ENCODE data around the gene CD82.
A peak's percentile ranks its signal among the peaks of the same experiment; 100 is the strongest.
"Not testable (repeated sequence)": the region's sequence is repeated elsewhere in the genome, so short reads cannot be mapped to it uniquely, and the experiment has no call there.

The CD82 gene

DNA sequence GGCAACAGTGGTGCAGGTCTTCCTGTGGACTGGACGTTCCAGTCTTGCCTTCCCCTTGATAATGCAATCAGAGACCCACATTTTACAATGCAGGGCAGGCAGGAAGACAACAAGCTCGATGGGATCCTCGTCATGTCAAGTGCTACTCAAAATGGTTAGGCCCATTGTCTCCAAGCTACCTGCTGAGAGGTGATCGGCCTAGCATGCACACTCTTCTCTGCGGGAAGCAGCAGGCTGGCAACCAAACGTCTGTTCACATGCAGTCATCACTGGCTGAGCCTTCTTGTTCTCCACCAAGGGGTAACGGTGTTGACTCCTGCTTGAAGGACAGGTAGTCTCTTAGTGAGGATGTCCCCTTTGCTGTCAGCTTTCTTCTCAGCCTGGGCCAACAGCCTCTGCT lies 25.5 kb upstream of the CD82 start:
- H3K9ac ChIP-seq (ENCODE audit: low read length): no peak overlapping the region
- H2BK12ac ChIP-seq (ENCODE audit: low read length): no peak overlapping the region
- no peaks in the 10 kb centered on the region for H3K27me3 ChIP-seq (ENCODE audit: insufficient read depth, low read length)
- no CpG with 5 or more reads among the region's 7 CpGs for WGBS (ENCODE audit: extremely low coverage, insufficient coverage, insufficient read length)
- H2BK120ac ChIP-seq (ENCODE audit: insufficient read depth, low read length, poor library complexity): no peak overlapping the region
- H3K18ac ChIP-seq (ENCODE audit: low read length): no peak overlapping the region
- H2AK5ac ChIP-seq (ENCODE audit: low read length): no peak overlapping the region
- H3K4me1 ChIP-seq (ENCODE audit: control insufficient read depth in 1 of 2, insufficient read depth in 2 of 2, low read length in 2 of 2): no peaks in the 10 kb centered on the region
- H3K27ac ChIP-seq (ENCODE audit: low read depth, low read length): no peak overlapping the region
- H4K91ac ChIP-seq (ENCODE audit: low read depth, low read length): no peak overlapping the region
- H3K9me3 ChIP-seq (ENCODE audit: insufficient read depth, low read depth, low read length): no peaks in the 10 kb centered on the region
- no peak overlapping the region for H3K23ac ChIP-seq (ENCODE audit: low read length)
- no peak overlapping the region for H4K8ac ChIP-seq (ENCODE audit: low read depth, low read length)
- H3K4me2 ChIP-seq (ENCODE audit: low read length): no peak overlapping the region
- H4K12ac ChIP-seq (ENCODE audit: low read depth, low read length): no peak overlapping the region
- no peak overlapping the region for H3K14ac ChIP-seq (ENCODE audit: low read length)
- H3K79me1 ChIP-seq (ENCODE audit: low read length): no peaks in the 10 kb centered on the region
- H3K79me2 ChIP-seq (ENCODE audit: control insufficient read depth, insufficient read depth, low read length, poor library complexity): no peaks in the 10 kb centered on the region
- no peak overlapping the region for H3K4ac ChIP-seq (ENCODE audit: low read depth, low read length)
- H3K4me3 ChIP-seq (ENCODE audit: low read depth, low read length): no peak overlapping the region
- no peak overlapping the region for H2AFZ ChIP-seq (ENCODE audit: insufficient read depth, low read length, poor library complexity)
- no peak overlapping the region for H2BK5ac ChIP-seq (ENCODE audit: low read depth, low read length, poor library complexity)
- no peaks in the 10 kb centered on the region for H3K36me3 ChIP-seq (ENCODE audit: control insufficient read depth in 1 of 2, insufficient read depth in 2 of 2, low read length in 2 of 2)
- no peak for DNase-seq

DNA sequence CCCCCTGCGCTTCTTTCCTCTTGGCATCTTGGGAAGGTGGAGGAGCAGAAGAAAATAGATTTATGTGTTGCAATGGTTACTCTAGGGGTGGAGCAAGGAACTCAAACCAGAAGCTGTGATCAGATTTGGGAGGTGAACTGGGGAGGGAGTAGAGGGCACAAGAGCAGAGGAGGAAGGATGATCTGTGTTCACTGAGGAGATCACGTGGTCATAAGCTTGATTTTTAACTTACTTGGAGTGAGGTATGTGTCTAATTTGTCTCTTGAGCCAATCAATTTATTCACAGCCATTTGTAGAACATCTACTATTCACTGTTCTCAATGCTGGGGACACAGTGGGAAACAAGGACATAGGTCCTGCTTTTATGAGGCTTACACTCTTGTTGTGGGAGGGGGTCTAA lies 24.8 kb upstream of the CD82 start:
- H3K79me1 ChIP-seq (ENCODE audit: low read length): no peaks in the 10 kb centered on the region
- H3K9ac ChIP-seq (ENCODE audit: low read length): no peak overlapping the region
- no peak overlapping the region for H2AK5ac ChIP-seq (ENCODE audit: low read length)
- no peak overlapping the region for H3K27ac ChIP-seq (ENCODE audit: low read depth, low read length)
- H3K9me3 ChIP-seq (ENCODE audit: insufficient read depth, low read depth, low read length): no peaks in the 10 kb centered on the region
- H2BK12ac ChIP-seq (ENCODE audit: low read length): no peak overlapping the region
- no peak overlapping the region for H3K4me3 ChIP-seq (ENCODE audit: low read depth, low read length)
- H3K36me3 ChIP-seq (ENCODE audit: control insufficient read depth in 1 of 2, insufficient read depth in 2 of 2, low read length in 2 of 2): no peaks in the 10 kb centered on the region
- no CpG with 5 or more reads among the region's 2 CpGs for WGBS (ENCODE audit: extremely low coverage, insufficient coverage, insufficient read length)
- H2BK5ac ChIP-seq (ENCODE audit: low read depth, low read length, poor library complexity): no peak overlapping the region
- no peak overlapping the region for H2AFZ ChIP-seq (ENCODE audit: insufficient read depth, low read length, poor library complexity)
- H4K91ac ChIP-seq (ENCODE audit: low read depth, low read length): no peak overlapping the region
- H3K4me2 ChIP-seq (ENCODE audit: low read length): no peak overlapping the region
- H3K27me3 ChIP-seq (ENCODE audit: insufficient read depth, low read length): no peaks in the 10 kb centered on the region
- H3K79me2 ChIP-seq (ENCODE audit: control insufficient read depth, insufficient read depth, low read length, poor library complexity): no peaks in the 10 kb centered on the region
- no peak for DNase-seq
- H3K4ac ChIP-seq (ENCODE audit: low read depth, low read length): no peak overlapping the region
- no peak overlapping the region for H4K12ac ChIP-seq (ENCODE audit: low read depth, low read length)
- no peak overlapping the region for H3K14ac ChIP-seq (ENCODE audit: low read length)
- no peak overlapping the region for H3K18ac ChIP-seq (ENCODE audit: low read length)
- H2BK120ac ChIP-seq (ENCODE audit: insufficient read depth, low read length, poor library complexity): no peak overlapping the region
- H4K8ac ChIP-seq (ENCODE audit: low read depth, low read length): no peak overlapping the region
- H3K4me1 ChIP-seq (ENCODE audit: control insufficient read depth in 1 of 2, insufficient read depth in 2 of 2, low read length in 2 of 2): no peaks in the 10 kb centered on the region
- H3K23ac ChIP-seq (ENCODE audit: low read length): no peak overlapping the region

DNA sequence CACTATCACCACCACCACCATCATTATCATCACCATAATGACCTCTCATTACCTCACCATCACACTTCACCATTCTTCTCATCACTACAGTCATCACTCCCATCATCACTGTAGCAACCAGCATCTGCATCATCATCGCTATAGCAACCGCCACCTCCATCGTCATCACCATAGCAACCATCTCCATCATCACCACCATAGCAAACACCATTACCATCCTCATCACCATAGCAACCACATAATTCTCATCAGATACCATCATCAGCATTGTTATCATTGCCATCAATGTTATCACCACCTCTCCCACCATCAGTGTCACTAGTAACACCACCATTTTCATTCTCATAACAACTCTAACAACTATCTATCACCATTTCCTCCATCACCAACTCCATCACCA lies 23.1 kb upstream of the CD82 start:
- DNase-seq: peak in 1 of 2 donors; percentile 23
- WGBS (ENCODE audit: extremely low coverage, insufficient coverage, insufficient read length): no CpG with 5 or more reads among the region's 3 CpGs

DNA sequence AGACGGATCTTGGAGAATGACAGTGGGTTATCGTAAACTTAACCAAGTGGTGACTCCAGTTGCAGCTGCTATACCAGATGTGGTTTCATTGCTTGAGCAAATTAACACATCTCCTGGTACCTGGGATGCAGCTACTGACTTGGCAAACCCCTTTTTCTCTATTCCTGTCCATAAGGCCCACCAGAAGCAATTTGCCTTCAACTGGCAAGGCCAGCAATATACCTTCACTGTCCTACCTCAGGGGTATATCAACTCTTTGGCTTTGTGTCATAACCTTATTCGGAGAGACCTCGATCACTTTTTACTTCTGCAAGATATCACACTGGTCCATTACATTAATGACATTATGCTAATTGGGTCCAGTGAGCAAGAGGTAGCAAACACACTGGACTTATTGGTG lies 18.5 kb upstream of the CD82 start:
- H3K4ac ChIP-seq (ENCODE audit: low read depth, low read length); DNase-seq; H2BK120ac ChIP-seq (ENCODE audit: insufficient read depth, low read length, poor library complexity); H2AFZ ChIP-seq (ENCODE audit: insufficient read depth, low read length, poor library complexity); H3K18ac ChIP-seq (ENCODE audit: low read length); H2AK5ac ChIP-seq (ENCODE audit: low read length); H2BK5ac ChIP-seq (ENCODE audit: low read depth, low read length, poor library complexity); H4K12ac ChIP-seq (ENCODE audit: low read depth, low read length); H3K9ac ChIP-seq (ENCODE audit: low read length); H3K27me3 ChIP-seq (ENCODE audit: insufficient read depth, low read length); H3K36me3 ChIP-seq (ENCODE audit: control insufficient read depth in 1 of 2, insufficient read depth in 2 of 2, low read length in 2 of 2); H2BK12ac ChIP-seq (ENCODE audit: low read length); H3K79me2 ChIP-seq (ENCODE audit: control insufficient read depth, insufficient read depth, low read length, poor library complexity); H4K91ac ChIP-seq (ENCODE audit: low read depth, low read length); H3K9me3 ChIP-seq (ENCODE audit: insufficient read depth, low read depth, low read length); H3K79me1 ChIP-seq (ENCODE audit: low read length); H3K4me3 ChIP-seq (ENCODE audit: low read depth, low read length); H3K4me2 ChIP-seq (ENCODE audit: low read length); H4K8ac ChIP-seq (ENCODE audit: low read depth, low read length); H3K23ac ChIP-seq (ENCODE audit: low read length); H3K14ac ChIP-seq (ENCODE audit: low read length); H3K4me1 ChIP-seq (ENCODE audit: control insufficient read depth in 1 of 2, insufficient read depth in 2 of 2, low read length in 2 of 2); H3K27ac ChIP-seq (ENCODE audit: low read depth, low read length): not testable (repeated sequence)
- no CpG with 5 or more reads among the region's 4 CpGs for WGBS (ENCODE audit: extremely low coverage, insufficient coverage, insufficient read length)

More for the DNA sequence above, 23.1 kb upstream of the CD82 start:
- Histone ChIP-seq H3K36me3 (ENCODE audit: control insufficient read depth in 1 of 2, insufficient read depth in 2 of 2, low read length in 2 of 2) (no peaks in the 10 kb centered on the region), H2BK5ac (ENCODE audit: low read depth, low read length, poor library complexity) (no peak overlapping the region), H2AFZ (ENCODE audit: insufficient read depth, low read length, poor library complexity) (no peak overlapping the region), H2BK12ac (ENCODE audit: low read length) (no peak overlapping the region), H3K27me3 (ENCODE audit: insufficient read depth, low read length) (no peaks in the 10 kb centered on the region), H2AK5ac (ENCODE audit: low read length) (no peak overlapping the region), H2BK120ac (ENCODE audit: insufficient read depth, low read length, poor library complexity) (no peak overlapping the region), H3K9ac (ENCODE audit: low read length) (no peak overlapping the region), H3K4ac (ENCODE audit: low read depth, low read length) (no peak overlapping the region), H3K4me1 (ENCODE audit: control insufficient read depth in 1 of 2, insufficient read depth in 2 of 2, low read length in 2 of 2) (no peaks in the 10 kb centered on the region), H3K14ac (ENCODE audit: low read length) (no peak overlapping the region), H3K79me1 (ENCODE audit: low read length) (no peaks in the 10 kb centered on the region), H4K91ac (ENCODE audit: low read depth, low read length) (no peak overlapping the region), H3K18ac (ENCODE audit: low read length) (no peak overlapping the region), H3K23ac (ENCODE audit: low read length) (no peak overlapping the region), H3K27ac (ENCODE audit: low read depth, low read length) (no peak overlapping the region), H3K4me3 (ENCODE audit: low read depth, low read length) (no peak overlapping the region), H3K9me3 (ENCODE audit: insufficient read depth, low read depth, low read length) (no peaks in the 10 kb centered on the region), H4K12ac (ENCODE audit: low read depth, low read length) (no peak overlapping the region), H3K4me2 (ENCODE audit: low read length) (no peak overlapping the region), H3K79me2 (ENCODE audit: control insufficient read depth, insufficient read depth, low read length, poor library complexity) (no peaks in the 10 kb centered on the region), H4K8ac (ENCODE audit: low read depth, low read length) (no peak overlapping the region)
